GM10266 (cell line): ENCODE measurements around the gene ENAH.

Experiments
- DNase-seq: peaks from one replicate; pipeline ENCODE4 v3.0.0; 2012; ENCODE audit errors: extremely low spot score
- CTCF ChIP-seq: IDR thresholded peaks from 2 replicates; pipeline ENCODE4 v1.5.1; 2012; ENCODE audit warnings: mild to moderate bottlenecking, low read depth; ENCODE audit not compliant: control insufficient read depth, insufficient read depth; ENCODE audit errors: missing control alignments

Gene ENAH

GRCh38 chr1:225532240-225532944, 120.5 kb downstream of the ENAH start:
- no peak for DNase-seq
- TF ChIP-seq CTCF, result no peak

DNA sequence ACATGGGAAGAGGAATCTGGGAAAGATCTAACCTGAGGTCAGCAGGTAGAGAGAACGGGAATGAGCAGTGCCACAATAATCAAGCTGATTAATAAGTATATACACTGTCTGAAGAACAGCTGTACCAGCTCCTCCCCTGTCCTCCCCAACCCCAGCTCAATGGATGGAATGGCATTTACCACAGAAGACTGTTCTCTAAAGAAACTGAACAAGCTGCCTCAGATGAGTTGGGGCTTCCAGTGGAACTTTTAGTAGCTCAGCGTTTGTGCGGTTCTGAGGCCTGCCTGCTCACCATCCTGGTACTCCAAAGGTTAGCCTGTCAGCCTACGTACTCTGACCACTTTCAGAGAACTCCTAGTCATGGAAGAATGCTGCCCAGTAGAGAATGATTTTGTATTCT, 123.2 kb downstream of the ENAH start:
- no peak for TF ChIP-seq CTCF
- no peak for DNase-seq

DNA sequence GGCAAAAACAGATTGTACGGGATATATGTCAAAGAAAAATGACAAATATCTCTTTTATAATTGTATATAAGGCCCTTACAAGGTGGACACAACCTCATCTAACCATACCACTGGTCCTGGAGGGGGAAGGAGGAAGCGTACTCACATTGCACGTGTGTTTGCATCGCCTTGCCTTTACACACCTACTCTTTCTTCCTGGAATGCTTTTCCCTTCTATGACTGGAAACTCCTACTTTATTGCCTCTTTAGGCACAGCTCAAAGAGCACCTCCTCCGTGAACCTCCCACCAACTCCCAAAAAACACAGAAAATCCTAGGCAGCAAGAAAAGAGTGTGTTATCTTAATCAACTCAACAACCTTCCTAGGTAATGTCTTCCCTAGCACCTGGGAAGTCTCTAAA, 125.3 kb downstream of the ENAH start:
- no peak for TF ChIP-seq CTCF
- DNase-seq, result no peak

- DNase-seq, result no peak
- no peak for TF ChIP-seq CTCF
Measured at GRCh38 chr1:225526878-225527277, 126.0 kb downstream of the ENAH start.

DNA sequence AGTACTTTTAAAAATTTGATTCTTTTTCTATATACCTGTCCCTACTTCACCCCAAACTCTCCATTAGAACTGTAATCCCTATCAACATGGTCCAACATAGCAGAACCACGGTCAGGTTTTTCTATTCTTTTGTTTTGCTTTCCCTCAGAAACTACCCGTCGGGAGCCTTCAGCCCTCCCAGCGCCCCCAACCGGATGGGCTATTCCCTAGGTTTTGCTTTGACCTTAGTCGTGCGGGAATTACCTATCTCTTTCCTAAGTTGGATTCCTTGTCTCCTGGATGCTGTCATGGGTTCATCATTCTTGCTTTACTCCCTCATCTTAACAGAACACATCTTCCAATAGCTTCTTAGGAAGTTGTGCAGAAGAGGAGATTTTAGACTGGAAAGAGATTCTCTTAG, 127.5 kb downstream of the ENAH start:
- DNase-seq, result no peak

DNA sequence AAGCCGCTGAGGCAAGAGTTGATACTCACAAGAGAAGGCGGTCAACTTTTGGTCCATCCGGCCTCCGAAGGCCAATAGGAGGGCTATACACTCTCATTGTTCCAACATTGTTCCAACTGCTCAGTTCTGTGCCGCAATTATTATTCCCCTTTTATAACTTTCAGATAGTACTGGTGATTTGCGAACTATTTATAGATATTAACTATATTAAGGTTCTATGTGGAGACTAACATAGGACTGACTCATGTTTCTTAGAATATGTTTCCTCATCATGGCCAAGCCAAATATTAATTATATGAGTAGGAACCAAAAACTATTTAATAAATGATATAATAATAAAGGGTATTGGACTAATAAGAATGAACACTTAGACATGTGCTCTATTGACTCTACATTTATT, 128.4 kb downstream of the ENAH start:
- no peak for DNase-seq
- TF ChIP-seq CTCF, result no peak

More for the DNA sequence above, 127.5 kb downstream of the ENAH start:
- no peak for TF ChIP-seq CTCF

DNA sequence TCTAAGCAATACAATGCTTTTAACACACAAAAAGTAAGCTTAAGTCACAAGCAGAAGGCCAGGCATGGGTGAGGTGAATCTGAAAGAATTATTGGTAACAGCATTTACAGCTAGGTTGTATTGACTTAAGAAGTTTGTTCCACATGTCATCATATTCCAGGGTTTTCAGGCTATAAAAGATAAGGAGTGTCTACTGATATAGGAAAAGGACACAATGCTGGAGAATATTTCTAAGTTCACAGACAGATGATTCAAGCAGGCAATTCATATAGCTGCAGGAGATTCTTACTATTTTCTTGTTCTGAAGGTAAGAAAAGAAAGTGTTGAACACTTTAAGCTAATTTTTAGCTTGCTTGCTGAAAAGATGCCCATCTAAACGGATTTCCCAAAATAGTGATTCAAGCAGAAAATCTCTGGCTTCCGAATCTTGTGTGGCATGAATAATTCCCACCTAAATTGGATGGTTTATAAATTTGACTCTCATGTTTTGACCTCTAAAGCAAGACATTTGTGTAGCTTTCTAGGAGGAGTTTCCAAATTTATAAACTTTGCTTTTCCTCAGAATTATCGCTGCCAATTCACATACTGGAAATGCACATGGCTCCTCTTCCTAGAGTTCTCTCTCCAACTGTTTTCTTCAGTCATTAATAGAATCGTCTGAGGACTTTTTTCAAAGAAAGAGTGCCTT, 129.5 kb downstream of the ENAH start:
- TF ChIP-seq CTCF, result no peak
- no peak for DNase-seq
